DOHH2 (cell line): ENCODE data around the gene FUT4.

Experiments
- H3F3A ChIP-seq: fragments of 200-600 bp; sonication (generic), shearing (Covaris generic); 2 replicates; pipeline ENCODE4 v1.6.0; 2016; ENCODE audit warnings: antibody characterized with exemption, mild to moderate bottlenecking; ENCODE audit not compliant: control insufficient read depth, insufficient read depth
- H3K27ac ChIP-seq: fragments of 200-600 bp; sonication (generic); 2 replicates; pipeline ENCODE4 v1.5.1; 2014; ENCODE audit warnings: low read depth, mild to moderate bottlenecking, low read length, moderate library complexity
- H3K27me3 ChIP-seq: fragments of 200-600 bp; sonication (generic); 2 replicates; pipeline ENCODE4 v1.6.1; 2014; ENCODE audit warnings: mild to moderate bottlenecking, low read length, mixed read lengths; ENCODE audit not compliant: control insufficient read depth
- H3K36me3 ChIP-seq: fragments of 200-600 bp; sonication (generic); 2 replicates; pipeline ENCODE4 v1.6.1; 2014; ENCODE audit warnings: mild to moderate bottlenecking, low read length, moderate library complexity, mixed read lengths; ENCODE audit not compliant: control insufficient read depth
- H3K4me1 ChIP-seq: fragments of 200-600 bp; sonication (generic); 2 replicates; pipeline ENCODE4 v1.6.1; 2014; ENCODE audit warnings: mild to moderate bottlenecking, low read length, mixed read lengths; ENCODE audit not compliant: control insufficient read depth
- H3K4me2 ChIP-seq: fragments of 200-600 bp; sonication (generic); 2 replicates; pipeline ENCODE4 v1.6.0; 2014; ENCODE audit warnings: mild to moderate bottlenecking, low read length, moderate library complexity
- H3K4me3 ChIP-seq: fragments of 200-600 bp; sonication (generic); 2 replicates; pipeline ENCODE4 v1.5.1; 2014; ENCODE audit warnings: mild to moderate bottlenecking, low read length, mixed read lengths
- H3K79me2 ChIP-seq: fragments of 200-600 bp; sonication (generic); 2 replicates; pipeline ENCODE4 v1.6.1; 2014; ENCODE audit warnings: mild to moderate bottlenecking, low read length, mixed read lengths; ENCODE audit not compliant: control insufficient read depth
- H3K9me2 ChIP-seq: fragments of 200-600 bp; sonication (generic); replicated peaks from 2 replicates; pipeline ENCODE4 v1.6.1; 2014; ENCODE audit warnings: mild to moderate bottlenecking, low read length, mixed read lengths; ENCODE audit not compliant: control insufficient read depth
- H3K9me3 ChIP-seq: fragments of 200-600 bp; sonication (generic); 2 replicates; pipeline ENCODE4 v1.6.1; 2014; ENCODE audit warnings: antibody characterized with exemption, low read length, mixed read lengths; ENCODE audit not compliant: control insufficient read depth, insufficient read depth
- H4K20me1 ChIP-seq: fragments of 200-600 bp; sonication (generic); 2 replicates; pipeline ENCODE4 v1.6.0; 2014; ENCODE audit warnings: low read depth, mild to moderate bottlenecking, antibody characterized with exemption, low read length, moderate library complexity; ENCODE audit not compliant: control insufficient read depth, insufficient read depth
- CTCF ChIP-seq: fragments of 200-600 bp; sonication (generic); IDR thresholded peaks from one replicate; pipeline ENCODE4 v1.5.1; 2014; ENCODE audit warnings: antibody characterized with exemption, mild to moderate bottlenecking, low read depth, low read length; ENCODE audit not compliant: poor library complexity, severe bottlenecking
- EZH2phosphoT487 ChIP-seq: fragments of 200-600 bp; sonication (generic); IDR thresholded peaks from 2 replicates; pipeline ENCODE4 v1.6.1; 2017; ENCODE audit warnings: borderline replicate concordance, mild to moderate bottlenecking, antibody characterized with exemption, low read length, moderate library complexity, mixed read lengths

The FUT4 gene

DNA sequence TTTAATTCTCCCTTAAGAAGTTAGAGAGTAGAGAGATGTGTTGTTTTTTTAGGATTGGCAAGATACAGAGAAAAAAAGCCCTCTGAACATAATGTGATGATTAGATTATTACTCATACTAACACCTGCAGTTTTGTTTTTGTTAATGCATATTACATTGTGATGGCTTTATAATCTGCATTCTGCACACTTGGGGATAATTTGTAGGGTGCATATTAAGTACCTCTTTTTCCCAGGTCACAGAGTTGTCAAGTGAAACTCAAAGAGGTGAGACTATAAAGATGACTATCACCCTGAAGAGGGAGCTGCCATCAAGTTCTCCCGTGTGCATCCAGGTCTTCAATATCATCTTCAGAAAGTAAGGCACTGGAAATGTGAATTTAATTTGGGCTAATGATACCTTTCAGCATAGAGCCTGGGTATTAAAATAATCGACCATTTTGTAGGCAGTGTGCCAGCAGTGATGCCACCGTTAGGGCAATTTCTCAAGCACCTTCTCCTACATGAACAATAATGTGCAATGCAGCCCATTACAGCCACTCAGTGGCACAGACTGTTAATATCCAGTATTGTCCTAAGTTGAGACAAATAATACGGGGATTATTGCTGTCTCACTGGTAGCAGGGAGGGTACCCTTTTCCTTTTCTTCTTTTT is 39.6 kb downstream of the FUT4 start:
- H4K20me1 ChIP-seq: no peaks in the 10 kb centered on the region
- H3K4me2 ChIP-seq: no peak overlapping the region
- H3K27ac ChIP-seq: no peak overlapping the region
- TF ChIP-seq CTCF (no peak), EZH2phosphoT487 (no peak)
- H3K4me3 ChIP-seq: no peak overlapping the region
- no peaks in the 10 kb centered on the region for H3K4me1 ChIP-seq
- H3K9me2 ChIP-seq: no peaks in the 10 kb centered on the region
- no peaks in the 10 kb centered on the region for H3K27me3 ChIP-seq
- H3K79me2 ChIP-seq: no peaks in the 10 kb centered on the region
- H3K36me3 ChIP-seq: no peaks in the 10 kb centered on the region
- H3K9me3 ChIP-seq: no peaks in the 10 kb centered on the region
- no peaks in the 10 kb centered on the region for H3F3A ChIP-seq

- no peaks in the 10 kb centered on the region for H3F3A ChIP-seq
- no peaks in the 10 kb centered on the region for H3K4me1 ChIP-seq
- no peak overlapping the region for H3K4me2 ChIP-seq
- no peaks in the 10 kb centered on the region for H3K9me2 ChIP-seq
- H3K27me3 ChIP-seq: no peaks in the 10 kb centered on the region
- no peak overlapping the region for H3K27ac ChIP-seq
- H3K36me3 ChIP-seq: no peaks in the 10 kb centered on the region
- TF ChIP-seq EZH2phosphoT487 (no peak), CTCF (no peak)
- no peak overlapping the region for H3K4me3 ChIP-seq
- no peaks in the 10 kb centered on the region for H3K79me2 ChIP-seq
- H4K20me1 ChIP-seq: no peaks in the 10 kb centered on the region
- H3K9me3 ChIP-seq: no peaks in the 10 kb centered on the region
Measured at GRCh38 chr11:94583866-94584500, 40.3 kb downstream of the FUT4 start.

GRCh38 chr11:94584978-94585377 is 41.3 kb downstream of the FUT4 start:
- TF ChIP-seq EZH2phosphoT487: no peak
- TF ChIP-seq CTCF: no peak
- H3K36me3 ChIP-seq: no peaks in the 10 kb centered on the region

More at GRCh38 chr11:94584978-94585377, 41.3 kb downstream of the FUT4 start:
- H3K4me1 ChIP-seq: no peaks in the 10 kb centered on the region
- no peaks in the 10 kb centered on the region for H3K9me2 ChIP-seq
- no peaks in the 10 kb centered on the region for H3F3A ChIP-seq
- no peaks in the 10 kb centered on the region for H3K79me2 ChIP-seq
- H4K20me1 ChIP-seq: no peaks in the 10 kb centered on the region
- H3K4me3 ChIP-seq: no peak overlapping the region
- H3K9me3 ChIP-seq: no peaks in the 10 kb centered on the region
- H3K27ac ChIP-seq: no peak overlapping the region
- H3K4me2 ChIP-seq: no peak overlapping the region
- no peaks in the 10 kb centered on the region for H3K27me3 ChIP-seq
